Endothelial cell (in vitro differentiated cells): ENCODE measurements around the gene PRG2. TPM values are rescaled to one million over a fixed set of nuclear protein-coding genes. Genes with fewer than 3 reads are reported as not detected.

Experiments used
- DNase-seq: peaks from one replicate; pipeline ENCODE4 v3.0.0; 2021; ENCODE audit warnings: low spot score
- H3K27ac Mint-ChIP-seq: one replicate; pipeline ENCODE4 v1.8.0; 2021; ENCODE audit warnings: mixed read lengths, inconsistent platforms; ENCODE audit not compliant: unreplicated experiment
- H3K27me3 Mint-ChIP-seq: one replicate; pipeline ENCODE4 v1.8.0; 2021; ENCODE audit warnings: mild to moderate bottlenecking, moderate library complexity, mixed read lengths, inconsistent platforms; ENCODE audit not compliant: unreplicated experiment
- H3K36me3 Mint-ChIP-seq: one replicate; pipeline ENCODE4 v1.8.0; 2021; ENCODE audit warnings: mild to moderate bottlenecking, low read depth, mixed read lengths, inconsistent platforms; ENCODE audit not compliant: unreplicated experiment
- H3K4me1 Mint-ChIP-seq: one replicate; pipeline ENCODE4 v1.8.0; 2021; ENCODE audit warnings: mild to moderate bottlenecking, mixed read lengths, inconsistent platforms; ENCODE audit not compliant: unreplicated experiment
- H3K4me3 Mint-ChIP-seq: one replicate; pipeline ENCODE4 v1.8.0; 2021; ENCODE audit warnings: mild to moderate bottlenecking, mixed read lengths, inconsistent platforms; ENCODE audit not compliant: unreplicated experiment
- H3K9me3 Mint-ChIP-seq: one replicate; pipeline ENCODE4 v1.8.0; 2021; ENCODE audit warnings: mixed read lengths, inconsistent platforms; ENCODE audit not compliant: unreplicated experiment
- CTCF ChIP-seq: fragments of 200-600 bp; sonication (generic); IDR thresholded peaks from one replicate; pipeline ENCODE4 v1.5.0; 2021; ENCODE audit warnings: antibody characterized with exemption; ENCODE audit not compliant: unreplicated experiment
- total RNA-seq: library from RNA; stranded (reverse); fragmentation: NEBNext Ultra II Directional; extraction: Animal tissue kit (Norgen Biotek cat#: 25700); gene quantifications from one replicate; pipeline ENCODE4 v1.2.1, GENCODE V29; 2021; ENCODE audit not compliant: unreplicated experiment

Gene PRG2
- total RNA-seq, 1 donor from 2014 or later = not detected

GRCh38 chr11:57408771-57409170 is 18.3 kb upstream of the PRG2 start:
- Mint-ChIP-seq H3K27me3 (peaks cover 2% of the 10 kb centered on the region), H3K4me3 (no peak overlapping the region), H3K9me3 (no peaks in the 10 kb centered on the region), H3K27ac (no peak overlapping the region), H3K4me1 (peaks cover 38% of the 10 kb centered on the region), H3K36me3 (peaks cover 23% of the 10 kb centered on the region)
- no peak for DNase-seq
- TF ChIP-seq CTCF = no peak

- Mint-ChIP-seq H3K4me3 (no peak overlapping the region), H3K27ac (no peak overlapping the region), H3K27me3 (peaks cover 2% of the 10 kb centered on the region), H3K4me1 (peaks cover 30% of the 10 kb centered on the region), H3K9me3 (no peaks in the 10 kb centered on the region), H3K36me3 (peaks cover 16% of the 10 kb centered on the region)
- DNase-seq = no peak
- no peak for TF ChIP-seq CTCF
Observed at GRCh38 chr11:57407941-57408475, 17.6 kb upstream of the PRG2 start.

GRCh38 chr11:57407010-57407920 is 16.8 kb upstream of the PRG2 start:
- Mint-ChIP-seq H3K27me3 (peaks cover 2% of the 10 kb centered on the region), H3K27ac (no peak overlapping the region), H3K9me3 (no peaks in the 10 kb centered on the region), H3K4me1 (peaks cover 23% of the 10 kb centered on the region), H3K36me3 (peaks cover 16% of the 10 kb centered on the region), H3K4me3 (peak overlapping the region; percentile 12)
- TF ChIP-seq CTCF = no peak
- no peak for DNase-seq

GRCh38 chr11:57406337-57406904 is 16.0 kb upstream of the PRG2 start:
- Mint-ChIP-seq H3K27ac (no peak overlapping the region), H3K4me3 (no peak overlapping the region), H3K9me3 (no peaks in the 10 kb centered on the region), H3K4me1 (peaks cover 23% of the 10 kb centered on the region), H3K36me3 (peaks cover 16% of the 10 kb centered on the region), H3K27me3 (peaks cover 2% of the 10 kb centered on the region)
- DNase-seq = no peak
- TF ChIP-seq CTCF = no peak
